GM12891 (cell line): Measurements from ENCODE around the gene PTGES3L. TPM values are rescaled to one million over a fixed set of nuclear protein-coding genes. Genes with fewer than 3 reads are reported as not detected.

Experiments
- DNase-seq: peaks from one replicate; pipeline ENCODE4 v3.0.0; 2011; ENCODE audit warnings: low spot score; ENCODE audit not compliant: insufficient read length
- FAIRE-seq: peaks from 2 replicates; lab custom pipeline; 2011; peaks lifted over from hg19 to GRCh38; lab: Jason Lieb, UNC
- PAX5 ChIP-seq: IDR thresholded peaks from 2 replicates; pipeline ENCODE4 v1.6.1; 2011; ENCODE audit warnings: low read length, moderate library complexity, mild to moderate bottlenecking; ENCODE audit not compliant: insufficient read depth, severe bottlenecking
- POLR2A ChIP-seq: IDR thresholded peaks from 2 replicates; pipeline ENCODE4 v1.6.1; 2011; ENCODE audit warnings: low read depth, low read length, control low read depth
- POLR2AphosphoS5 ChIP-seq: IDR thresholded peaks from 2 replicates; pipeline ENCODE4 v1.6.1; 2011; ENCODE audit warnings: low read depth, low read length, control low read depth
- POU2F2 ChIP-seq: IDR thresholded peaks from 2 replicates; pipeline ENCODE4 v1.6.1; 2011; ENCODE audit warnings: low read depth, mild to moderate bottlenecking, control low read depth, low read length, moderate library complexity
- SPI1 ChIP-seq: IDR thresholded peaks from 2 replicates; pipeline ENCODE4 v1.6.1; 2011; ENCODE audit warnings: low read depth, low read length, control low read depth
- TAF1 ChIP-seq: IDR thresholded peaks from 2 replicates; pipeline ENCODE4 v1.6.1; 2011; ENCODE audit warnings: low read depth, low read length, control low read depth
- polyA plus RNA-seq: library from polyadenylated mRNA; unstranded; fragments of >200 nt; gene quantifications from one replicate; pipeline ENCODE4 v1.2.1, GENCODE V29; 2012; ENCODE audit warnings: low read depth, missing spikeins, inconsistent platforms; ENCODE audit not compliant: missing spikeins

The PTGES3L gene
- polyA plus RNA-seq = 2.0 TPM

GRCh38 chr17:42979511-42980273 is at the start of gene PTGES3L:
TSS of gene PTGES3L (minus strand) at chr17:42980080. CDS start at chr17:42980053, 27 bp downstream.
- TF ChIP-seq POLR2AphosphoS5 (no peak), POU2F2 (no peak), SPI1 (no peak), TAF1 (no peak), POLR2A (no peak), PAX5 (no peak)
- DNase-seq (peak; percentile 43), FAIRE-seq (no peak)

GRCh38 chr17:43028221-43028861 is 48.5 kb upstream of the PTGES3L start:
- TF ChIP-seq POLR2AphosphoS5 (no peak), PAX5 (no peak), TAF1 (no peak), POU2F2 (no peak), POLR2A (no peak), SPI1 (no peak)
- FAIRE-seq = no peak
- no peak for DNase-seq

DNA sequence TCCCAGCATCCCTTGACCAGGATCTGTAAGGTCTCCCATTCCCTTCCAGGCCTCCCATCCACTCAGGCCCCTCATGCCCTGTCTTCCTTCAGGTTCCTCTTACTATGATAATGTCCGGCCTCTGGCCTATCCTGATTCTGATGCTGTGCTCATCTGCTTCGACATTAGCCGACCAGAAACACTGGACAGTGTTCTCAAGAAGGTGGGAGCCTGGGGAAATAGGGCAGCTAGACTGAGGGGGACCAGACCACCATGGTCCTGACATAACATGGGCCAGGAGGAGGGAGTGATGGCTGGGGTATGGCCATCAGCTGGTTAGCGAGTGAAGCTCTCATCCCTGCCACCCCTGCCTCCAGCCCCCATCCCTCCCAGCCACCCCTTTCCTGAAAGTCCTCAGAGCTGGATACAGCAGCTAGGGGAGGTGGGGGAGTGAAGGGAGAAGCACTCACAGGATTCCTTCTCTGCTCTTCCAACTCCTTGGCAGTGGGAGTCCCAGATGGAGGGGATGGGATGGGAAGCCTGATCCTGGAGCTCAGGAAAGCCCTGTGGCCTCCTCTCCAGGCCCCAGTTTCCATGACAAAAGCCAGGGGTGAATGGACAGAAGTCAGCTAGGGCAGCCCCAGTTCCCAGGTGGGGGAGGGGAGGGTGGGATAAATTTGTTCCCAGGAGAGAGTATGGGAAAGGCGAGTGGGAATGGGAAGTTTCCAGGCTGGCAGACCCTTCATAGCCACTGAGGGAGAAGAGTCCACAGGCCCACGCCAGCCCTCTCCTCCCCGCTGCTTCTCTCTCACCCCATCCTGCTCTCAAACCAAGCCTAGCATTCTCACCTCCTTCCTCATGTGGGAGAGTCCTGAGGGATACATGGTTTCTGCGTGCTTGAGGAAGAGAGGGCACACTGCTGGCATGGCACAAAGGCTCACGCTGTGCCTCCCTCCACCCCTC is 47.5 kb upstream of the PTGES3L start:
- TF ChIP-seq PAX5 = no peak
- TF ChIP-seq POLR2A = no peak
- TF ChIP-seq TAF1 = no peak
- TF ChIP-seq POLR2AphosphoS5 = no peak
- TF ChIP-seq POU2F2 = no peak
- no peak for TF ChIP-seq SPI1
- DNase-seq (no peak), FAIRE-seq (no peak)

- no peak for TF ChIP-seq POLR2AphosphoS5
- TF ChIP-seq PAX5 = no peak
- no peak for TF ChIP-seq POLR2A
- TF ChIP-seq SPI1 = no peak
- DNase-seq = no peak
- FAIRE-seq = no peak
Measured at GRCh38 chr17:43026595-43026994, 46.7 kb upstream of the PTGES3L start.

DNA sequence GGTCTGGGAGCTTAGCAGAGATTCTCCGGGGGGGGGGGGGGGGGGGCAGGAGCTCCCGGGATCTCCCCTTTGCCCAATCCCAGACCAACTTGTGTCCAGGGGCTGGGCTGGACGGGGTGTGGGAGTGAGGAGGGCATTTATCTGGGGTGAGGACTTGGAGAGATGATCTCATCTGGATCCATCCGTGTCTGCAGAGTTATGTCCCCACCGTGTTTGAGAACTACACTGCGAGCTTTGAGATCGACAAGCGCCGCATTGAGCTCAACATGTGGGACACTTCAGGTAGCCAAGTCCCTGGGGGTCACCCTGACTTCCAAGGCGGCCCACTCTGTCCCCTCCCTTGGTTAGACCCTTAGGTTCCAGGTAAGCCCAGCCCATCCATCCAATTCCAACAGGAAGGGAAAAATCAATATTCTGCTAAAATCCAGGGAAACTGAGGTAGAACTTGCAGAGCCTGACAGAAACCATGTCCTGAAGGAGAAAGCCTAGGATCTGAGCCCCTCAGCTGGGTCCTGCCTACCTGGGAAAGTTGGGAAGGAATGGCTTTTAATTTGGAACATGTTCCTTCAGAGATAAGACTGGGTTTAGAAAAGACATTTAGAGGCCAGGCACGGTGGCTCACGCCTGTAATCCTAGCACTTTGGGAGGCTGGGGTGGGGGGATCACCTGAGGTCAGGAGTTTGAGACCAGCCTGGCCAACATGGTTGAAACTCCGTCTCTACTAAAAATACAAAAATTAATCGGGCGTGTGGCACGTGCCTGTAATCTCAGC is 46.1 kb upstream of the PTGES3L start:
- FAIRE-seq = no peak
- no peak for DNase-seq
- no peak for TF ChIP-seq POLR2A
- no peak for TF ChIP-seq POU2F2
- TF ChIP-seq TAF1 = no peak
- TF ChIP-seq POLR2AphosphoS5 = no peak
- TF ChIP-seq PAX5 = no peak
- no peak for TF ChIP-seq SPI1

GRCh38 chr17:43025290-43025657 is 45.4 kb upstream of the PTGES3L start:
- DNase-seq (no peak), FAIRE-seq (no peak)
- TF ChIP-seq POLR2A (no peak), POU2F2 (no peak), TAF1 (no peak), POLR2AphosphoS5 (no peak), SPI1 (no peak), PAX5 (no peak)

DNA sequence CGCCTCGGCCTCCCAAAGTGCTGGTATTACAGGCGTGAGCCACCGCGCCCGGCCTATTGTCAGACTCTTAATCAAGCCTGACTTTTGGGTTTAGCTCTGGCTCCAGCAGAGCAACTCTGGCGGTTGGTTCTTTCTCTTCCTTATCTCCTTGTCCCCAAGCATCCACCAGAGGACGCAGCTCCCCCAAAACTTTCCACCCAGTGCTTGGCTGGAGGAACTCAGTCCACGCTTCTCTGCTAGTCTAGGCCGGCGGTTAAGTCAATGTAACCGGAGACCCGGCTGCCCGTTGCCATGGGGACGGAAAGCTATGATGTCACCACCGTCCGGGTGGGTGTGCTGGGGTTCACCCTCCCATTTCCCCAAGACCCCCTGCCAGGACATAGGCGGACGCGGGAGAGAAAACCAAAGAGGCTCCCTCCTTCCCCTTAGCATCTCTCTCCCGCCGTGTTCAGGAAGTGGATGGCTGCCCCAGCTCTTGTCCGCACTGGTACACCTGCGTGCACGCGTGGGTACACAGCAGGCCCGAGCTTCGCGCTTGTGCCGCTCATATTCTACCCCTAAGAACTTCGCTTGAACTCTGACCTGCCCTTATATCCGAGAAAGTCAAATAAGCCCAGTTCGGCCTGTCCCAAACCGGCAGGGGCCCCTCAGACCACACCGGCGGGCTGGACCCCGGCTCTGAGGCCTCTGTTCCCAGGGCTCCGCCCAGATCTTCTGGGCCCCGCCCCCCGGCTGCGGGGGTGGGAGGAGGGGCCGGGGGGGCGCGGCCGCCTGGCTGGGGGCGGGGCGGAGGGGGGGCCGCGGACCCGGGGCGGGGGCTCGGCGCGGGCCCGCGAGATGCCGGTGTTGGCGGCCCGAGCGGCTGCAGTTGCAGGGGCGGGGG is 44.8 kb upstream of the PTGES3L start, which contains the start of gene RND2:
Gene RND2 (plus strand): TSS at position 825 of the 883 bp plus-strand sequence. CDS start 117 bp downstream, outside the sequence.
- FAIRE-seq (peak; percentile 89), DNase-seq (peak; percentile 91)
- TF ChIP-seq POLR2AphosphoS5 (no peak), POU2F2 (no peak), POLR2A (no peak)
